H9 (cell line): Measurements from ENCODE around the gene TMPRSS7. TPM values are rescaled to one million over a fixed set of nuclear protein-coding genes. Genes with fewer than 3 reads are reported as not detected.

Source experiments
- DNase-seq: peaks from one replicate; pipeline ENCODE4 v3.0.0-alpha.2; 2017
- H2AFZ ChIP-seq: one replicate; pipeline ENCODE4 v1.6.1; 2013; ENCODE audit warnings: mild to moderate bottlenecking, low read length, control low read depth, moderate library complexity
- H2AK5ac ChIP-seq: 2 replicates; pipeline ENCODE4 v1.6.1; 2013; ENCODE audit warnings: low read length, control low read depth, mixed read lengths; ENCODE audit not compliant: insufficient read length
- H2BK120ac ChIP-seq: one replicate; pipeline ENCODE4 v1.6.1; 2013; ENCODE audit warnings: low read depth, mild to moderate bottlenecking, low read length, control low read depth, inconsistent platforms; ENCODE audit not compliant: poor library complexity, severe bottlenecking
- H2BK12ac ChIP-seq: 2 replicates; pipeline ENCODE4 v1.6.1; 2013; ENCODE audit warnings: low read length, control low read depth, mixed read lengths, low read depth; ENCODE audit not compliant: insufficient read length
- H2BK15ac ChIP-seq: 2 replicates; pipeline ENCODE4 v1.6.1; 2013; ENCODE audit warnings: low read depth, low read length, control low read depth
- H2BK20ac ChIP-seq: one replicate; pipeline ENCODE4 v1.6.1; 2013; ENCODE audit warnings: low read depth, mild to moderate bottlenecking, low read length, control low read depth, inconsistent platforms; ENCODE audit not compliant: poor library complexity, severe bottlenecking
- H2BK5ac ChIP-seq: 2 replicates; pipeline ENCODE4 v1.6.1; 2013; ENCODE audit warnings: low read length, control low read depth, mixed read lengths; ENCODE audit not compliant: insufficient read length
- H3K14ac ChIP-seq: 2 replicates; pipeline ENCODE4 v1.6.1; 2013; ENCODE audit warnings: low read length, control low read depth; ENCODE audit not compliant: insufficient read depth
- H3K18ac ChIP-seq: 2 replicates; pipeline ENCODE4 v1.6.1; 2013; ENCODE audit warnings: low read depth, mild to moderate bottlenecking, mixed read lengths, low read length, control low read depth; ENCODE audit not compliant: insufficient read length
- H3K23ac ChIP-seq: 2 replicates; pipeline ENCODE4 v1.6.1; 2013; ENCODE audit warnings: low read length, control low read depth, mixed read lengths, low read depth; ENCODE audit not compliant: insufficient read length
- H3K23me2 ChIP-seq: 2 replicates; pipeline ENCODE4 v1.6.1; 2013; ENCODE audit warnings: low read depth, mild to moderate bottlenecking, mixed read lengths, low read length, control low read depth; ENCODE audit not compliant: insufficient read length, poor library complexity, severe bottlenecking
- H3K27ac ChIP-seq: 2 replicates; pipeline ENCODE4 v1.5.1; 2013; ENCODE audit warnings: low read length, control low read depth, mixed read lengths, low read depth; ENCODE audit not compliant: insufficient read length
- H3K27me3 ChIP-seq: 2 replicates; pipeline ENCODE4 v1.6.1; 2013; ENCODE audit warnings: low read length, control low read depth, inconsistent platforms; ENCODE audit not compliant: insufficient read depth
- H3K4ac ChIP-seq: 2 replicates; pipeline ENCODE4 v1.6.1; 2013; ENCODE audit warnings: low read depth, mild to moderate bottlenecking, control low read depth, inconsistent platforms, low read length, moderate library complexity
- H3K4me1 ChIP-seq: 2 replicates; pipeline ENCODE4 v1.6.1; 2013; ENCODE audit warnings: low read length, control low read depth, inconsistent platforms; ENCODE audit not compliant: insufficient read depth
- H3K4me2 ChIP-seq: 2 replicates; pipeline ENCODE4 v1.6.1; 2013; ENCODE audit warnings: low read length, control low read depth, mixed read lengths; ENCODE audit not compliant: insufficient read length, insufficient read depth
- H3K56ac ChIP-seq: 2 replicates; pipeline ENCODE4 v1.6.1; 2013; ENCODE audit warnings: low read depth, mild to moderate bottlenecking, mixed read lengths, low read length, control low read depth; ENCODE audit not compliant: insufficient read length
- H3K79me1 ChIP-seq: 2 replicates; pipeline ENCODE4 v1.6.1; 2013; ENCODE audit warnings: low read depth, mild to moderate bottlenecking, moderate library complexity, low read length, control low read depth, inconsistent platforms; ENCODE audit not compliant: insufficient read depth, poor library complexity, severe bottlenecking
- H3K79me2 ChIP-seq: 2 replicates; pipeline ENCODE4 v1.6.1; 2013; ENCODE audit warnings: low read length, control low read depth, inconsistent platforms; ENCODE audit not compliant: insufficient read depth
- H3K9ac ChIP-seq: 2 replicates; pipeline ENCODE4 v1.6.1; 2013; ENCODE audit warnings: low read length, control low read depth, mixed read lengths; ENCODE audit not compliant: insufficient read length; ENCODE audit errors: extremely low read depth
- H3K9me3 ChIP-seq: one replicate; pipeline ENCODE4 v1.6.1; 2013; ENCODE audit warnings: low read depth, low read length, inconsistent platforms; ENCODE audit not compliant: control insufficient read depth
- H3T11ph ChIP-seq: one replicate; pipeline ENCODE4 v1.6.1; 2013; ENCODE audit warnings: mild to moderate bottlenecking, low read length, control low read depth, inconsistent platforms
- H4K20me1 ChIP-seq: one replicate; pipeline ENCODE4 v1.6.1; 2013; ENCODE audit not compliant: control insufficient read depth, insufficient read length, insufficient read depth
- H4K5ac ChIP-seq: 2 replicates; pipeline ENCODE4 v1.6.1; 2013; ENCODE audit warnings: low read depth, mild to moderate bottlenecking, mixed read lengths, low read length, control low read depth; ENCODE audit not compliant: insufficient read length
- H4K8ac ChIP-seq: replicated peaks from 2 replicates; pipeline ENCODE4 v1.6.1; 2013; ENCODE audit warnings: low read length, control low read depth, mixed read lengths, low read depth; ENCODE audit not compliant: insufficient read length
- H4K91ac ChIP-seq: 2 replicates; pipeline ENCODE4 v1.6.1; 2013; ENCODE audit warnings: low read depth, mild to moderate bottlenecking, moderate library complexity, mixed read lengths, low read length, control low read depth; ENCODE audit not compliant: insufficient read length
- H3K27ac Mint-ChIP-seq, 3 experiments: 2 replicates in 2 of 3; 3 replicates in 1 of 3; pipeline ENCODE4 v1.8.0; 2020 to 2021; ENCODE audit warnings: mixed read lengths in 3 of 3, mild to moderate bottlenecking in 1 of 3, moderate library complexity in 1 of 3
- H3K27me3 Mint-ChIP-seq: 2 replicates; pipeline ENCODE4 v1.8.0; 2021; ENCODE audit warnings: low read depth, mild to moderate bottlenecking, moderate library complexity, mixed read lengths
- H3K36me3 Mint-ChIP-seq, 3 experiments: 2 replicates in 2 of 3; 3 replicates in 1 of 3; pipeline ENCODE4 v1.8.0; 2020 to 2021; ENCODE audit warnings: low read depth in 3 of 3, mixed read lengths in 3 of 3; ENCODE audit not compliant: insufficient read depth in 1 of 3
- H3K4me1 Mint-ChIP-seq, 2 experiments: 2 replicates each; pipeline ENCODE4 v1.8.0; 2020; ENCODE audit warnings: mixed read lengths in 2 of 2
- H3K4me3 Mint-ChIP-seq, 2 experiments: 2 replicates in 1 of 2; 3 replicates in 1 of 2; pipeline ENCODE4 v1.8.0; 2020 to 2021; ENCODE audit warnings: mild to moderate bottlenecking in 2 of 2, mixed read lengths in 2 of 2, moderate library complexity in 1 of 2
- H3K9me3 Mint-ChIP-seq, 2 experiments: 2 replicates in 1 of 2; 3 replicates in 1 of 2; pipeline ENCODE4 v1.8.0; 2020; ENCODE audit warnings: mild to moderate bottlenecking in 2 of 2, mixed read lengths in 2 of 2, moderate library complexity in 1 of 2
- WGBS: extraction: QIAGEN DNeasy Blood & Tissue Kit; methylation state at CpG from one replicate; pipeline ENCODE4 v1.1.7; 2013; ENCODE audit warnings: missing lambda C conversion rate, low lambda C conversion rate, mixed read lengths; ENCODE audit not compliant: insufficient read length; ENCODE audit errors: extremely low coverage; 5-methylcytosine and 5-hydroxymethylcytosine counted together
- total RNA-seq: library from RNA; stranded (reverse); gene quantifications from 2 replicates; pipeline ENCODE4 v1.2.1, GENCODE V29; 2021
- TF ChIP-seq, protein P1 (sequence below): fragments of 200-600 bp; sonication (generic); conservative IDR thresholded peaks from 3 replicates; pipeline ENCODE4 v1.8.0; 2021; ENCODE audit warnings: antibody characterized with exemption, mild to moderate bottlenecking

The TMPRSS7 gene
- total RNA-seq, 1 experiment from 2014 or later = not detected

DNA sequence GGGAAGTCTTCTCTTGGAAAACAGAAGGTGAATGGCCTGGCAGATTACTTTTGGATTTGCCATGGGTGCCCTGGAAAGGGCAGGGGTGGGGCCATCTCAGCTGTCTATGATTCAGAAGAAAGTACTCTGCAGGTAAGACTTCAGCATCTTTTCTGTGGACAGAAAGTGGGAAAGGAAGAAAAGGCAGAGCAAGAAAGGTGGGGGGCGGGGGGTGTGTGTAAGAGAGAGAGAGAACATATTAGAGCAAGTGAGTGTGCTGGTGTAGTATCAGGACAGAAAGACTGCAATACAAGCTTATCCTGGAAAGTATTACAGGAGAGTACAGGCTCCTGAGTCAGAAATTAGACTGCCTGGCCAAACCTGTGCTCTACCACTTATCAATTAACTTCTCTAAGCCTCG, 30.3 kb upstream of the TMPRSS7 start:
- no peaks in the 10 kb centered on the region for H3K9me3 ChIP-seq
- H3K4me1 ChIP-seq = 0 out of 2 replicates have a peak, but pooled peaks cover 7% of the 10 kb centered on the region
- H3K27ac ChIP-seq = no peak overlapping the region
- H2BK15ac ChIP-seq = no peak overlapping the region
- H3T11ph ChIP-seq = no peak overlapping the region
- H3K27me3 Mint-ChIP-seq = peaks cover 9% of the 10 kb centered on the region
- no peaks in the 10 kb centered on the region for H3K27me3 ChIP-seq
- H3K9ac ChIP-seq = no peak overlapping the region
- no peak overlapping the region for H4K8ac ChIP-seq
- no peak overlapping the region for H2BK20ac ChIP-seq
- no peak overlapping the region for H3K14ac ChIP-seq
- H3K23ac ChIP-seq = no peak overlapping the region
- no CpG with 5 or more reads among the region's 2 CpGs for WGBS
- no peak for DNase-seq
- H3K27ac Mint-ChIP-seq = no peak overlapping the region
- H4K20me1 ChIP-seq = no peaks in the 10 kb centered on the region
- H2AFZ ChIP-seq = no peak overlapping the region
- no peak overlapping the region for H3K56ac ChIP-seq
- no peak overlapping the region for H4K91ac ChIP-seq
- no peak overlapping the region for H3K18ac ChIP-seq
- H3K36me3 Mint-ChIP-seq = peaks cover 0 to 12% (median 5%) of the 10 kb centered on the region in 3 experiments; a peak in 4 of 7 replicates
- no peak overlapping the region for H4K5ac ChIP-seq
- H3K4me1 Mint-ChIP-seq = peaks cover 29 to 48% of the 10 kb centered on the region in 2 experiments
- H3K4me3 Mint-ChIP-seq = no peak overlapping the region
- TF ChIP-seq, protein P1, sequence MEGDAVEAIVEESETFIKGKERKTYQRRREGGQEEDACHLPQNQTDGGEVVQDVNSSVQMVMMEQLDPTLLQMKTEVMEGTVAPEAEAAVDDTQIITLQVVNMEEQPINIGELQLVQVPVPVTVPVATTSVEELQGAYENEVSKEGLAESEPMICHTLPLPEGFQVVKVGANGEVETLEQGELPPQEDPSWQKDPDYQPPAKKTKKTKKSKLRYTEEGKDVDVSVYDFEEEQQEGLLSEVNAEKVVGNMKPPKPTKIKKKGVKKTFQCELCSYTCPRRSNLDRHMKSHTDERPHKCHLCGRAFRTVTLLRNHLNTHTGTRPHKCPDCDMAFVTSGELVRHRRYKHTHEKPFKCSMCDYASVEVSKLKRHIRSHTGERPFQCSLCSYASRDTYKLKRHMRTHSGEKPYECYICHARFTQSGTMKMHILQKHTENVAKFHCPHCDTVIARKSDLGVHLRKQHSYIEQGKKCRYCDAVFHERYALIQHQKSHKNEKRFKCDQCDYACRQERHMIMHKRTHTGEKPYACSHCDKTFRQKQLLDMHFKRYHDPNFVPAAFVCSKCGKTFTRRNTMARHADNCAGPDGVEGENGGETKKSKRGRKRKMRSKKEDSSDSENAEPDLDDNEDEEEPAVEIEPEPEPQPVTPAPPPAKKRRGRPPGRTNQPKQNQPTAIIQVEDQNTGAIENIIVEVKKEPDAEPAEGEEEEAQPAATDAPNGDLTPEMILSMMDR = no peak
- no peaks in the 10 kb centered on the region for H3K9me3 Mint-ChIP-seq
- no peak overlapping the region for H2BK120ac ChIP-seq
- no peak overlapping the region for H2BK12ac ChIP-seq
- H3K79me1 ChIP-seq = no peaks in the 10 kb centered on the region
- H2BK5ac ChIP-seq = no peak overlapping the region
- H3K4me2 ChIP-seq = no peak overlapping the region
- H2AK5ac ChIP-seq = no peak overlapping the region
- H3K23me2 ChIP-seq = peaks cover 7% of the 10 kb centered on the region
- H3K79me2 ChIP-seq = no peaks in the 10 kb centered on the region
- H3K4ac ChIP-seq = no peak overlapping the region
